Measurements from ENCODE around the gene DNAJB12.
"Not testable (repeated sequence)": the region's sequence is repeated elsewhere in the genome, so short reads cannot be mapped to it uniquely, and the experiment has no call there.

DNAJB12 gene

DNA sequence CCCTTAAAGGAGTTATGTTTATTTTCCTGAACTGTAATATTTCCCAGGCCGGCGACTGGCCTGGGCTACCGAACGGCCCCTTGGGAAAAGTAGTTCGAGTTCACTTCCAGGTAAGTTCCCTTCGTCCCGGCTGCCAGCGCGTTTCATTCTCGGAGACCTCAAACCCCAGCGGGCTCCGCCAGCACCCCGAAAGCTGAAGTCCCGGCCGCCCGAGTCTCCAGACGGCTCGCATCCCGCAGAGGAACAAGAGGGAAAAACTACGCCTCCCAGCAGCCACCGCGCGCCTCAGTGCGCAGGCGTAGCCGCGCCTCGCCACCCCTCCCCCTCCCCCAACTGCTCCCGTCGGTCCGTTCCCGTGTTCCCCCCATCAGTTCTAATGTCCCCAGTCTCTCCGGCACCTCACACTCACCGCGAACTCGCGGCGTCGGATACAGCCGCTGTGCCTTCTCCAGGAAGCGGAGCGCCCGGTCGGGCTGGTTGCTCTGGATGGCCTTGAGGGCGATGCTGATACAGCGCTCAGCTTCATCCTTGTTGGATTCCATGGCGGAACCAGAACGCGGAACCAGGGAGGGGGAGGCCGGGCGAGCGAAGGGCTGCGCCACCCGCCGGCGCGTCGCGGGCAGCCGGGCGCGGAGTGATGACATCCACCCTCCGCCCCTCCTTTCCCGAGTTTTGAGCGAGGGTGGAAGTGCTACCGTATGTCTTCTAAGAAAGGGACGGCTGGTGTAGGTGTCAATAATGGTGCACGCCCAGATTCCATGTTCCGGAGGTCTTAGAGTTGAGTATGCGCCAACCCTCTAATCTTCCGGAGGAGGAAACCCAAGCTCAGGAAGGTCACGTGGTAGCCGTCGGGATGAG lies at the start of gene DNAJB12:
Gene DNAJB12 (minus strand): TSS at position 564 of the 858 bp plus-strand sequence. CDS start 22 bp downstream, at position 542.
- DNase-seq: peak; percentile 95

DNA sequence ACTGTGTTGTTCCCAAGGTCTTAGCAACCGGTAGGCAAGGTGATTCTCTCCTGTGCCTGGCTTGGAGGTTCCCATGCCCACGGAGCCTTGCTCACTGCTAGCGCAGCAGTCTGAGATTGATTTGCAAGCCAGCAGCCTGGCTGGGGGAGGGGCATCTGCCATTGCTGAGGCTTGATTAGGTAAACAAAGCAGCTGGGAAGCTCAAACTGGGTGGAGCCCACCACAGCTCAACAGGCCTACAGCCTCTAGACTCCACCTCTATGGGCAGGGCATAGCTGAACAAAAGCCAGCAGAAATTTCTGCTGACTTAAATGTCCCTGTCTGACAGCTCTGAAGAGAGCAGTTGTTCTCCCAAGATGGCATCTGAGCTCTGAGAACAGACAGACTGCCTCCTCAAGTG lies 40.9 kb upstream of the DNAJB12 start:
- not testable (repeated sequence) for DNase-seq

- DNase-seq: no peak
Observed at GRCh38 chr10:72392571-72392970, 37.9 kb upstream of the DNAJB12 start.

- no peak for DNase-seq
Observed at GRCh38 chr10:72390764-72391163, 36.0 kb upstream of the DNAJB12 start.

GRCh38 chr10:72389716-72390115 lies 35.0 kb upstream of the DNAJB12 start:
- DNase-seq: no peak

DNA sequence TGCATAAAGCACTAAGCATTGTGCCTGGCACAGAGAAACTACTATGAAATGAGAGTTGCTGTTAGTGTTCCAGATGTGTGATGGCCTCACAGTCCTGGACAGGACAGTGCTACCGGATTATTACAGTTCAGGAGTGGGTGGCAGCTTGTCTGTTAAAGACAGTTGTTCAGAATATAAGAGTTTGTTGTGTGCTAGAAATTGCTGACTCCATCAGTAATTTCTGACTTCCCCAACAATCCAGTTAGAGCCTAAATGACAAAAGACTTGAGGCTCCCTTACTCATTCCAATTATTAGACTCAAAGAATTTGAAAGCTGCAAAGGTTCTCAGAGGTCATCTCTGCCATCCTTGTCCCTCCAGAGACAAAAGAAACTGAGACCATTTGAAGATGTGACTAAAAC lies 34.3 kb upstream of the DNAJB12 start:
- no peak for DNase-seq

DNA sequence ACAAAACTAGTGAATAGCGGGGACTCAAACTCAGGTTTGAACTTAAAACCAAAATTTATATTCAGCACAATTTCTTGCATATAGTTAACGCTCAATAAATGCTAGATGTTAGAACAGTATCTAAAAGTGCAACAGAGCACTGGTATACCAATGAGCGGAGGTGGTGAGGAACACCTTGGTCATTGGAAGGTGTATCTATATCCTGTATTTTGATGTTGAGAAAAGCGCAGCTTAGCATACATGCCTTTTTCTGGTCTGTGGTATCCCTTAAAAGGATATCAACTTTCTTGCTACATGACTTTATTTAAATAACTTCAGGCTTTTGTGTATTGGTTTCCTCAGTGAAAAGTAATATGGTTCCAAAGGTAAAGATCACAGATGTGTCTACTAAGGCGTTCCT lies 33.3 kb upstream of the DNAJB12 start:
- DNase-seq: no peak

- DNase-seq: no peak
Observed at GRCh38 chr10:72386916-72387586, 32.3 kb upstream of the DNAJB12 start.

DNA sequence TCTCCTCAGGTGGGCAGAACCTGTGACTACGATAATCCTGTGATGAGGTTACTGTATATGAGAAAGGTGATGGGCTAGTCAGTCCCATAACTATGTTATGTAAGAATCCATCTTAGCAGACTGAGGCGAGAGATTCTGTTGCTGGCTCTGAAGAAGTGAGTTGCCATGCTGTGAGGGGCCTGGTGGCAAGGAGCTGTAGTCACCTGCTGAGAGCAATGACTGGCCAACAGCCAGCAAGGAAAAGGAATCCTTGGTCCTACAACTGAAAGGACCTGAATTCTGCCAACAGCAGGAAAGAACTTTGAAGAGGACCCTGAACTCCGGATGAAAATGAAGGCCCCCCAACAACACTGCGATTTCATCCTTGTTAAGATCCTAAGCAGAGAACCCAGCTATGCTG lies 31.0 kb upstream of the DNAJB12 start:
- DNase-seq: no peak

- DNase-seq: not testable (repeated sequence)
Observed at GRCh38 chr10:72384982-72385381, 30.3 kb upstream of the DNAJB12 start.

DNA sequence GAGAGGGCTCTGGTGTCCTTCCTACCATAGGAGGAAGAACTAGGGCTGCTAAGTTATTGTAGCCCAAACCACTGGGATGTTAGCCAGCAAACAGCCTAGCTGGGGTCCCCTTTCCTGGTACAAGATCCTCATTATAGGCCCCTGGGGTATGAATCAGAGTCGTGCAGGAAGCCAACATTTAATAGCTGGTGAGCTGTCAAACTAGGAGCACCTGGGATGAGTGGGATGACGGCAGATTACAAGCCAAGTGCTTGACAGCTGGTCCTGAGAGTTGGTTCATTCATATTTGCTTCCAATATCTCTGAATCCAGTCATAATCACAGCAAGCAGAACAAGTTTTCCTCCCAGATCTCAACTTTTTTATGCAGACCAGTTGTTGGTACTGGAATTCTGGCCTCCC lies 25.1 kb upstream of the DNAJB12 start:
- no peak for DNase-seq

- no peak for DNase-seq
Observed at GRCh38 chr10:72379062-72379461, 24.3 kb upstream of the DNAJB12 start.

- no peak for DNase-seq
Observed at GRCh38 chr10:72375585-72375984, 20.9 kb upstream of the DNAJB12 start.

- no peak for DNase-seq
Observed at GRCh38 chr10:72375173-72375572, 20.5 kb upstream of the DNAJB12 start.

DNA sequence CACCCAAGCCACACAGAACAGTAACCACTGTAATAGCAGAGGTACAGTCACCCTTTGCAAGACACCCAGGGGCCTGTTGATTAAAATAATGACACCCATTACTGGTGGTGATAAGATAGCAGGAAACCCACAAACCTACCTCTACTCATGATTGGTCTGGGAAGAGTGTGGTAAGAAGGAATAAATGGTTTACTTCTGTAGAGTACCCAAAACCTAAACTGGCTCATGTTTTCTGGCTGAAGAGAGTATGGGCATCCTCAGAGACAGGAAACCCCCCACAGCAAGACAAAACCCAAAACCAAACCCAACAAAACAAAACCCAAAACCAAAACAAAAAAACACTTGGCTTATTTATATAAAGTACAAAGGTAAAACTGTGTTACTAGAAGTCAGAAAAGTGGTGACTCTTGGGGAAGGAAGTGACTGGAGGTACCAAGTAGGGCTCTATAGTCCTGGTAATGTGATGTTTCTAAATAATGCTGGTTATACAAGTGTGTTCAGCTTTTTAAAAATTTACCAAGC lies 15.5 kb upstream of the DNAJB12 start:
- DNase-seq: no peak

- no peak for DNase-seq
Observed at GRCh38 chr10:72367301-72367960, 12.7 kb upstream of the DNAJB12 start.

- no peak for DNase-seq
Observed at GRCh38 chr10:72365106-72365895, 10.6 kb upstream of the DNAJB12 start.

- peak; percentile 93 for DNase-seq
Observed at GRCh38 chr10:72364239-72364777, 9.6 kb upstream of the DNAJB12 start.

- no peak for DNase-seq
Observed at GRCh38 chr10:72356987-72357386, 2.3 kb upstream of the DNAJB12 start.

GRCh38 chr10:72356115-72356514 lies 1.4 kb upstream of the DNAJB12 start:
- DNase-seq: no peak

DNA sequence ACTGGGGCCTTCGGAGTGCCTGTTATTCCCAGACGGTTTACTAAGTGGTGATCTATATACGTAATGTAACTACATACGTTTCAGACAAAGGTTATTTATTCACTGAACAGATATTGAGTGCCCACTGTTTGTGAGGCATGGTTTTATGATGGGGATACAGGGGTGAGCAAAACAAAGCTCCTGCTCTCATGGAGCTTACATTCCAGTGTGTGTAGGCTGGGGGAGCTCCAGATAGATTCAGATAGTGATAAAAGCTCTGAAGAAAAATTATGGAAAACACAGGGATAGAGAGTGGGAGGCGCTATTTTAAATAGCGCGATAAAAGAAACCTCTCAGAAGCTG lies 466 bp upstream of the DNAJB12 start:
- DNase-seq: no peak

DNA sequence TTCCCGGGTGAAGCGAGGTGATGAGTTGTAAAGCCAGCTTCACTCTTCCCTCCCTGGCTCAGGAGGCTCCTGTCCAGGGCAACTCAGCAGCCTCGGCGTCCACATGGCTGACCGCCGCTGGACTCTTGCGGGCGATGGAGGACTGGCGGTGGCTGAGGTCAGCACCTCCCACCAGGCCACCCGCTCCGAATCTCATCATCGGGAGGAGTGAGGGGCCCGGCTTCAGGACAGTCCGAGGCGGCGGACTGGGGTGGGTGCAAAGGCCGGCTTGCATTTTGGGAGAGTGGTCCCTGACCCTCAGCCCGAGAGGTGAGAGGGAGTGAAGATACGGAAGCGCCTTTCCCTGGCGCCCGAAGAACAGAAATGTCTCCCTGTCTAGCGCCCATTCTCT lies 759 bp downstream of the DNAJB12 start:
- no peak for DNase-seq

Measured in right hindlimb (tissue), 1 donor.